HL-60 (cell line): ENCODE results near the gene TTC13.

Experiments used
- CTCF ChIP-seq: IDR thresholded peaks from one replicate; pipeline ENCODE4 v1.5.1; 2011; ENCODE audit warnings: low read length, control low read depth, inconsistent platforms; ENCODE audit not compliant: insufficient read depth
- GABPA ChIP-seq: IDR thresholded peaks from 2 replicates; pipeline ENCODE4 v1.6.1; 2012; ENCODE audit warnings: low read depth
- POLR2AphosphoS5 ChIP-seq: IDR thresholded peaks from 2 replicates; pipeline ENCODE4 v1.6.1; 2012; ENCODE audit warnings: low read depth
- SPI1 ChIP-seq: IDR thresholded peaks from 2 replicates; pipeline ENCODE4 v1.6.1; 2012; ENCODE audit warnings: low read depth, mild to moderate bottlenecking, borderline replicate concordance
- TF ChIP-seq, protein P1 (sequence below): IDR thresholded peaks from 2 replicates; pipeline ENCODE4 v1.6.1; 2012; ENCODE audit warnings: low read depth; ENCODE audit not compliant: insufficient replicate concordance

DNA sequence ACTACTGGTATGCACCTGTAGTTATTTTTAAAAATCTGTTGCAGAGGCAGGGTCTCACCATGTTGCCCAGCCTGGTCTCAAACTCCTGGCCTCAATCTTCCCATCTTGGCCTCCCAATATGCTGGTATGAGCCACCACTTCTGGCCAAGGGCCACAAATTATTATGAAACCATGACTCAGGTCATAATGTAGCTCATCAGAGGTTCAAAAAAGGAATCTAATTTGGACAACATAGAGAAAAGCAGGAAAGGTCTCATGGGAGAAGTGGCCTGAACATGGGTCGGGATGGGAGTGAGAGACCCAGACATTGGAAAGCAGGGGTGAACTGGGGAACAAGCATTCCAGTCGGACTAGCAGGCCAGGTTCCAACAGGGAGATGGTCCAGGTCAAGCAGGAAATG, 65.2 kb downstream of the TTC13 start:
- TF ChIP-seq CTCF (no peak), POLR2AphosphoS5 (no peak), GABPA (no peak), SPI1 (no peak)
- TF ChIP-seq, protein P1, sequence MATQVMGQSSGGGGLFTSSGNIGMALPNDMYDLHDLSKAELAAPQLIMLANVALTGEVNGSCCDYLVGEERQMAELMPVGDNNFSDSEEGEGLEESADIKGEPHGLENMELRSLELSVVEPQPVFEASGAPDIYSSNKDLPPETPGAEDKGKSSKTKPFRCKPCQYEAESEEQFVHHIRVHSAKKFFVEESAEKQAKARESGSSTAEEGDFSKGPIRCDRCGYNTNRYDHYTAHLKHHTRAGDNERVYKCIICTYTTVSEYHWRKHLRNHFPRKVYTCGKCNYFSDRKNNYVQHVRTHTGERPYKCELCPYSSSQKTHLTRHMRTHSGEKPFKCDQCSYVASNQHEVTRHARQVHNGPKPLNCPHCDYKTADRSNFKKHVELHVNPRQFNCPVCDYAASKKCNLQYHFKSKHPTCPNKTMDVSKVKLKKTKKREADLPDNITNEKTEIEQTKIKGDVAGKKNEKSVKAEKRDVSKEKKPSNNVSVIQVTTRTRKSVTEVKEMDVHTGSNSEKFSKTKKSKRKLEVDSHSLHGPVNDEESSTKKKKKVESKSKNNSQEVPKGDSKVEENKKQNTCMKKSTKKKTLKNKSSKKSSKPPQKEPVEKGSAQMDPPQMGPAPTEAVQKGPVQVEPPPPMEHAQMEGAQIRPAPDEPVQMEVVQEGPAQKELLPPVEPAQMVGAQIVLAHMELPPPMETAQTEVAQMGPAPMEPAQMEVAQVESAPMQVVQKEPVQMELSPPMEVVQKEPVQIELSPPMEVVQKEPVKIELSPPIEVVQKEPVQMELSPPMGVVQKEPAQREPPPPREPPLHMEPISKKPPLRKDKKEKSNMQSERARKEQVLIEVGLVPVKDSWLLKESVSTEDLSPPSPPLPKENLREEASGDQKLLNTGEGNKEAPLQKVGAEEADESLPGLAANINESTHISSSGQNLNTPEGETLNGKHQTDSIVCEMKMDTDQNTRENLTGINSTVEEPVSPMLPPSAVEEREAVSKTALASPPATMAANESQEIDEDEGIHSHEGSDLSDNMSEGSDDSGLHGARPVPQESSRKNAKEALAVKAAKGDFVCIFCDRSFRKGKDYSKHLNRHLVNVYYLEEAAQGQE = no peak
